OCI-LY3 (cell line): ENCODE measurements around the gene NPHS1.

ENCODE experiments used
- EZH2phosphoT487 ChIP-seq: fragments of 200-600 bp; shearing (Covaris generic); IDR thresholded peaks from 2 replicates; pipeline ENCODE4 v1.6.1; 2018; ENCODE audit warnings: antibody characterized with exemption, mixed run types, low read depth
- TF ChIP-seq, protein P1 (sequence below): fragments of 200-600, 300-600 bp; sonication (generic); IDR thresholded peaks from 2 replicates; pipeline ENCODE4 v1.5.1; 2014; ENCODE audit warnings: antibody characterized with exemption, low read length, low read depth

DNA sequence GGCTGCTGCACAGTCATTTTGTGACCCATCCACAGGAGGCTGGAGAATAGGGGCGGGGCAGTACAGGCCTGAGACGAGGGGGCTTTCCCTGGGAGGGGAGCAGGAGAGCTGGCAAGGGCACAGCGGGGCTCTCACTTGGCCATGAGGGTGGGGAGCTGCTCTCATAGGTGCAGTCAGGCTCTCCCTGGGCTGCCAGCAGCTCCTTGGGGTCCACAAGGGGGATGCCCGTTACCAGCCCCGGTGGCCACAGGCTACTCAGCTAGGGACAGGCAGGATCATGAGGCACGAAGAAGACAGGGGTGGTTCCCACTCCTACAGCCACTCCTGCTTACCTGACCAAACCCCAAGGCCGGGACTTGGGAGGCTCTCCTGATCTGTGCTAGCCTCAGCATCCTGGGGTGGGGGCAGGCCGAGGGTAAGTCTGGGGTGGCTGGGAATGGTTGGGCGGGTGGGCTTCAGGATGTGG, 60.5 kb downstream of the NPHS1 start:
- TF ChIP-seq, protein P1, sequence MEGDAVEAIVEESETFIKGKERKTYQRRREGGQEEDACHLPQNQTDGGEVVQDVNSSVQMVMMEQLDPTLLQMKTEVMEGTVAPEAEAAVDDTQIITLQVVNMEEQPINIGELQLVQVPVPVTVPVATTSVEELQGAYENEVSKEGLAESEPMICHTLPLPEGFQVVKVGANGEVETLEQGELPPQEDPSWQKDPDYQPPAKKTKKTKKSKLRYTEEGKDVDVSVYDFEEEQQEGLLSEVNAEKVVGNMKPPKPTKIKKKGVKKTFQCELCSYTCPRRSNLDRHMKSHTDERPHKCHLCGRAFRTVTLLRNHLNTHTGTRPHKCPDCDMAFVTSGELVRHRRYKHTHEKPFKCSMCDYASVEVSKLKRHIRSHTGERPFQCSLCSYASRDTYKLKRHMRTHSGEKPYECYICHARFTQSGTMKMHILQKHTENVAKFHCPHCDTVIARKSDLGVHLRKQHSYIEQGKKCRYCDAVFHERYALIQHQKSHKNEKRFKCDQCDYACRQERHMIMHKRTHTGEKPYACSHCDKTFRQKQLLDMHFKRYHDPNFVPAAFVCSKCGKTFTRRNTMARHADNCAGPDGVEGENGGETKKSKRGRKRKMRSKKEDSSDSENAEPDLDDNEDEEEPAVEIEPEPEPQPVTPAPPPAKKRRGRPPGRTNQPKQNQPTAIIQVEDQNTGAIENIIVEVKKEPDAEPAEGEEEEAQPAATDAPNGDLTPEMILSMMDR, result no peak
- no peak for TF ChIP-seq EZH2phosphoT487
